NT2/D1 (cell line): ENCODE results near the gene ZBTB24.

Experiments used
- DNase-seq: peaks from one replicate; pipeline ENCODE4 v3.0.0-alpha.2; 2011; ENCODE audit warnings: low read depth, low spot score
- H3K27me3 ChIP-seq: 2 replicates; pipeline ENCODE4 v1.6.0; 2011; ENCODE audit warnings: mild to moderate bottlenecking; ENCODE audit not compliant: insufficient read length, insufficient read depth
- H3K36me3 ChIP-seq: 2 replicates; pipeline ENCODE4 v1.6.1; 2011; ENCODE audit warnings: mild to moderate bottlenecking, low read length, mixed read lengths; ENCODE audit not compliant: insufficient read depth, insufficient read length
- H3K4me1 ChIP-seq: 2 replicates; pipeline ENCODE4 v1.5.1; 2011; ENCODE audit not compliant: insufficient read depth, insufficient read length
- H3K4me3 ChIP-seq: 2 replicates; pipeline ENCODE4 v1.5.1; 2011; ENCODE audit warnings: low read depth; ENCODE audit not compliant: insufficient read length
- H3K9ac ChIP-seq: 2 replicates; pipeline ENCODE4 v1.6.0; 2011; ENCODE audit warnings: low read depth; ENCODE audit not compliant: insufficient read length
- H3K9me3 ChIP-seq: 2 replicates; pipeline ENCODE4 v1.5.1; 2011; ENCODE audit warnings: mild to moderate bottlenecking, low read length; ENCODE audit not compliant: insufficient read depth
- SUZ12 ChIP-seq: IDR thresholded peaks from 2 replicates; pipeline ENCODE4 v1.6.1; 2011; ENCODE audit not compliant: insufficient read length, insufficient read depth; ENCODE audit errors: extremely low read depth
- YY1 ChIP-seq: IDR thresholded peaks from 2 replicates; pipeline ENCODE4 v1.6.1; 2011; ENCODE audit not compliant: insufficient read length, insufficient read depth
- ZNF274 ChIP-seq: IDR thresholded peaks from 2 replicates; pipeline ENCODE4 v1.6.1; 2011; ENCODE audit warnings: mild to moderate bottlenecking, low read depth, low read length

The ZBTB24 gene

GRCh38 chr6:109441069-109441816 lies 41.8 kb downstream of the ZBTB24 start:
- Histone ChIP-seq H3K9ac (peak overlapping the region; percentile 95), H3K27me3 (peaks cover 9% of the 10 kb centered on the region), H3K9me3 (no peaks in the 10 kb centered on the region), H3K4me1 (peaks cover 2% of the 10 kb centered on the region), H3K4me3 (peak overlapping the region; percentile 72), H3K36me3 (peaks cover 43% of the 10 kb centered on the region)
- DNase-seq = no peak
- TF ChIP-seq SUZ12 (no peak), ZNF274 (no peak), YY1 (no peak)

- Histone ChIP-seq H3K27me3 (peaks cover 9% of the 10 kb centered on the region), H3K9me3 (no peaks in the 10 kb centered on the region), H3K4me1 (peaks cover 2% of the 10 kb centered on the region), H3K4me3 (peak within 1 kb of the TSS; percentile 72), H3K36me3 (peaks cover 35% of the 10 kb centered on the region), H3K9ac (peak within 1 kb of the TSS; percentile 95)
- no peak for TF ChIP-seq YY1
- TF ChIP-seq ZNF274 = no peak
- no peak for TF ChIP-seq SUZ12
- peak; percentile 62 for DNase-seq
These were observed 42.5 kb downstream of the ZBTB24 start, which contains the start of the genes PPIL6 and SMPD2 for GRCh38 chr6:109440331-109441068. PPIL6 (minus strand) TSS chr6:109440628; CDS start chr6:109440590, 38 bp downstream. SMPD2 (plus strand) TSS chr6:109440724; CDS start chr6:109441122, 398 bp downstream.

GRCh38 chr6:109436041-109436440 lies 47.0 kb downstream of the ZBTB24 start:
- TF ChIP-seq SUZ12 (no peak), ZNF274 (no peak), YY1 (no peak)
- Histone ChIP-seq H3K36me3 (no peaks in the 10 kb centered on the region), H3K27me3 (peaks cover 5% of the 10 kb centered on the region), H3K9me3 (no peaks in the 10 kb centered on the region), H3K4me1 (peaks cover 2% of the 10 kb centered on the region), H3K4me3 (no peak overlapping the region), H3K9ac (no peak overlapping the region)
- no peak for DNase-seq

- no peak overlapping the region for H3K9ac ChIP-seq
- H3K27me3 ChIP-seq = peaks cover 1% of the 10 kb centered on the region
- DNase-seq = no peak
- H3K36me3 ChIP-seq = no peaks in the 10 kb centered on the region
- no peaks in the 10 kb centered on the region for H3K9me3 ChIP-seq
- TF ChIP-seq SUZ12 (no peak), YY1 (no peak), ZNF274 (no peak)
- H3K4me1 ChIP-seq = peaks cover under 1% of the 10 kb centered on the region
- H3K4me3 ChIP-seq = no peak overlapping the region
These were observed 48.6 kb downstream of the ZBTB24 start for GRCh38 chr6:109434456-109434855.

GRCh38 chr6:109429496-109429895 lies 53.5 kb downstream of the ZBTB24 start:
- Histone ChIP-seq H3K27me3 (no peaks in the 10 kb centered on the region), H3K9ac (no peak overlapping the region), H3K36me3 (no peaks in the 10 kb centered on the region), H3K4me3 (no peak overlapping the region), H3K9me3 (no peaks in the 10 kb centered on the region), H3K4me1 (no peaks in the 10 kb centered on the region)
- no peak for DNase-seq
- TF ChIP-seq YY1 (no peak), ZNF274 (no peak)

GRCh38 chr6:109428889-109429477 lies 54.0 kb downstream of the ZBTB24 start:
- no peak overlapping the region for H3K9ac ChIP-seq
- no peaks in the 10 kb centered on the region for H3K36me3 ChIP-seq
- H3K27me3 ChIP-seq = no peaks in the 10 kb centered on the region
- H3K4me3 ChIP-seq = no peak overlapping the region
- H3K4me1 ChIP-seq = no peaks in the 10 kb centered on the region
- TF ChIP-seq ZNF274 = no peak
- no peak for DNase-seq
- H3K9me3 ChIP-seq = no peaks in the 10 kb centered on the region

- H3K4me3 ChIP-seq = no peak overlapping the region
- H3K4me1 ChIP-seq = no peaks in the 10 kb centered on the region
- H3K36me3 ChIP-seq = no peaks in the 10 kb centered on the region
- no peaks in the 10 kb centered on the region for H3K27me3 ChIP-seq
- no peak overlapping the region for H3K9ac ChIP-seq
- TF ChIP-seq ZNF274 (no peak), YY1 (no peak), SUZ12 (no peak)
- no peaks in the 10 kb centered on the region for H3K9me3 ChIP-seq
- DNase-seq = no peak
These were observed 58.1 kb downstream of the ZBTB24 start for GRCh38 chr6:109424946-109425345.
